Karpas-422 (cell line): ENCODE results near the gene SLC11A1. TPM values are rescaled to one million over a fixed set of nuclear protein-coding genes. Genes with fewer than 3 reads are reported as not detected.
A peak's percentile ranks its signal among the peaks of the same experiment; 100 is the strongest.

Experiments used
- DNase-seq: peaks from one replicate; pipeline ENCODE4 v3.0.0-alpha.2; 2015
- H2AFZ ChIP-seq: fragments of 200-600 bp; sonication (generic); 2 replicates; pipeline ENCODE4 v1.6.1; 2014; ENCODE audit warnings: antibody characterized with exemption, low read length, mixed read lengths
- H3K27ac ChIP-seq: fragments of 200-600 bp; sonication (generic); 2 replicates; pipeline ENCODE4 v1.5.1; 2014; ENCODE audit warnings: mild to moderate bottlenecking, low read length, moderate library complexity
- H3K27me3 ChIP-seq: fragments of 200-600 bp; sonication (generic); 2 replicates; pipeline ENCODE4 v1.6.1; 2014; ENCODE audit warnings: low read length, mixed read lengths
- H3K36me3 ChIP-seq: fragments of 200-600 bp; sonication (generic); 2 replicates; pipeline ENCODE4 v1.6.1; 2014; ENCODE audit warnings: low read length, mixed read lengths; ENCODE audit not compliant: insufficient read depth
- H3K4me1 ChIP-seq: fragments of 200-600 bp; sonication (generic); 2 replicates; pipeline ENCODE4 v1.6.1; 2014; ENCODE audit warnings: mild to moderate bottlenecking, low read length, mixed read lengths
- H3K4me2 ChIP-seq: fragments of 200-600 bp; sonication (generic); 2 replicates; pipeline ENCODE4 v1.6.1; 2014; ENCODE audit warnings: low read length, low read depth, mild to moderate bottlenecking; ENCODE audit not compliant: poor library complexity, severe bottlenecking
- H3K4me3 ChIP-seq: fragments of 200-600 bp; sonication (generic); 2 replicates; pipeline ENCODE4 v1.5.1; 2014; ENCODE audit warnings: mild to moderate bottlenecking, antibody characterized with exemption, low read length, mixed read lengths
- H3K79me2 ChIP-seq: fragments of 200-600 bp; sonication (generic); 2 replicates; pipeline ENCODE4 v1.6.1; 2014; ENCODE audit warnings: mild to moderate bottlenecking, low read length, mixed read lengths
- H3K9ac ChIP-seq: fragments of 200-600 bp; sonication (generic); 2 replicates; pipeline ENCODE4 v1.6.0; 2014; ENCODE audit warnings: low read length
- H3K9me2 ChIP-seq: fragments of 200-600 bp; sonication (generic), shearing (Covaris generic); replicated peaks from 2 replicates; pipeline ENCODE4 v1.6.0; 2014; ENCODE audit warnings: mild to moderate bottlenecking, low read length, moderate library complexity; ENCODE audit not compliant: insufficient read depth
- H3K9me3 ChIP-seq: fragments of 300-700, 200-600 bp; sonication (generic); 2 replicates; pipeline ENCODE4 v1.6.1; 2014; ENCODE audit warnings: low read length, mixed read lengths
- H4K20me1 ChIP-seq: fragments of 200-600 bp; sonication (generic); 2 replicates; pipeline ENCODE4 v1.6.1; 2014; ENCODE audit warnings: mild to moderate bottlenecking, antibody characterized with exemption, low read length, low read depth; ENCODE audit not compliant: insufficient read depth
- total RNA-seq: library from RNA; depleted of rRNA; stranded (reverse); fragments of >200 nt; shearing (Covaris generic); gene quantifications from 2 replicates; pipeline ENCODE4 v1.2.3, GENCODE V29; 2014; ENCODE audit warnings: low replicate concordance

Gene SLC11A1
- total RNA-seq, 1 experiment from 2014 or later, result not detected

DNA sequence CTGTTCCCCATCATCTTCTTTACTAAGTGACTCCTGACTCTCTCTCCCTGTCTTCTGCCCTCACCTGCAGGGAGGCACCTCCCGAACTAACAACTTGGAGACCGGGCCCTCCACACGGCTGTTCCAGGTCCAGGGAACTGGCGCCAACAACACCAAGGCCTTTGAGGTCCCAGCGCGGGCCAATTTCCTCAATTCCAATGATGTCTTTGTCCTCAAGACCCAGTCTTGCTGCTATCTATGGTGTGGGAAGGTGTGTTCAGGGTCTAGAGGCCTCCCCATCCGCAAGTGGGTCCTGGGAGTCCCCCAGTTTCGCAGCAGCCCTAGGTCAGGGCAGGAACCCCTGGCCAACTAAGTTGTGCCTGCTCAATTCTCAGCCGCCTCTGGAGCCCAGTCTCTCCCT, 52.4 kb downstream of the SLC11A1 start:
- Histone ChIP-seq H4K20me1 (no peaks in the 10 kb centered on the region), H3K27me3 (no peaks in the 10 kb centered on the region), H3K79me2 (no peaks in the 10 kb centered on the region), H3K36me3 (no peaks in the 10 kb centered on the region), H3K4me2 (no peak overlapping the region), H3K4me3 (no peak overlapping the region), H3K27ac (no peak overlapping the region), H3K9me3 (no peaks in the 10 kb centered on the region), H2AFZ (no peak overlapping the region), H3K4me1 (peaks cover 10% of the 10 kb centered on the region), H3K9me2 (no peaks in the 10 kb centered on the region), H3K9ac (no peak overlapping the region)
- DNase-seq, result peak; percentile 31

DNA sequence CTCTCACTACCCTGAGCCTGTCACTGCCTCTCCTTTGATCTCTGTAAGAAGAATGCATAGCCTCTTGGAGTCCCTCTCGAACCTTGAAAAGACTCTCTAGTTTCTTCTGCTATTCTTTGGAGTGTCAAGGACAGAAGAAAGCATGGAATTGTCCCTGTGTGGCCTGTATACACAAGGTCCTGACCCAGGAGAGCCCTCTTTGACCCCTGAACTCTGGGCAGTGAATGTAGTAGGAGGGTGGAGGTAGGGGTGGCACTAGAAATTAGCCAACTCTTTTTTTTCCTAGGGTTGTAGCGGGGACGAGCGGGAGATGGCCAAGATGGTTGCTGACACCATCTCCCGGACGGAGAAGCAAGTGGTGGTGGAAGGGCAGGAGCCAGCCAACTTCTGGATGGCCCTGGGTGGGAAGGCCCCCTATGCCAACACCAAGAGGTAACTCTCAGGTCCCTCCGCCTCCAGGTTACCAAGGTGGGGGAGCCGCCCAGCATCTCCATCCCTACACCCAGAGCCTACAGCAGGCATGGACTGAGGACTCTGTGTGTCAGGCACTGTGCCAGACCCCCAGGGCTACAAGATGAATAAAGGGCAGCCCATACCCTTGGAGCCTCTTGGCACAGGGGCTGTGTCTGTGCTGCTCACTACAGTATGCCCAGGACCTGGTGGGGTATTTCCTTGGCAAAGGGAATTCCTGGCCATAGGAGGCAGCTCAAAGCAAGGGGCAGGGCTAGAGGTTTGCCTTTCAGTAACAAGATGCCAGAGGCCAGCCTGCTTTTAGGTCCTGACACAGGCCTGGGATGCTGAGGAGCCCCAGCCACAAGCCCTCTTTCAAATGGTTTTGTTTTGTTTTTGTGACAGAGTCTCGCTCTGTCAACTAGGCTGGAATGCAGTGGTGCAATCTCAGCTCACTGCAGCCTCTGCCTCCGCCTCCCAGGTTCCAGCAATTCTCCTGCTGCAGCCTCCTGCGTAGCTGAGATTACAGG, 53.2 kb downstream of the SLC11A1 start:
- Histone ChIP-seq H3K36me3 (no peaks in the 10 kb centered on the region), H3K27me3 (no peaks in the 10 kb centered on the region), H3K4me3 (no peak overlapping the region), H3K9me2 (no peaks in the 10 kb centered on the region), H3K4me1 (peaks cover 10% of the 10 kb centered on the region), H3K4me2 (no peak overlapping the region), H4K20me1 (no peaks in the 10 kb centered on the region), H3K9me3 (no peaks in the 10 kb centered on the region), H3K9ac (no peak overlapping the region), H3K79me2 (no peaks in the 10 kb centered on the region), H3K27ac (no peak overlapping the region), H2AFZ (no peak overlapping the region)
- DNase-seq, result peak; percentile 36

DNA sequence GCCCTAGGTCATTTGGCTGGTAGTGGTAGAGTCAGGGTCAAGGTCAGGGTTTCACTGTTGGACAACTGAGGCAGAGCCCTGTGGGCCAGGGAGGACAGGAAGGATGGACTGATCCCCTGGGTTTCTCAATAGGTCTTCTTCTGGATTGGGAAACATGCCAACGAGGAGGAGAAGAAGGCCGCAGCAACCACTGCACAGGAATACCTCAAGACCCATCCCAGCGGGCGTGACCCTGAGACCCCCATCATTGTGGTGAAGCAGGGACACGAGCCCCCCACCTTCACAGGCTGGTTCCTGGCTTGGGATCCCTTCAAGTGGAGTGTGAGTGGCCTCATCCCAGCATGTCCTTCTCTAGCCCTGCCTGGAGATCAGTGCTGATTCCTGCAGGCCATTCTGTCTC, 54.9 kb downstream of the SLC11A1 start:
- H3K9me2 ChIP-seq, result no peaks in the 10 kb centered on the region

DNA sequence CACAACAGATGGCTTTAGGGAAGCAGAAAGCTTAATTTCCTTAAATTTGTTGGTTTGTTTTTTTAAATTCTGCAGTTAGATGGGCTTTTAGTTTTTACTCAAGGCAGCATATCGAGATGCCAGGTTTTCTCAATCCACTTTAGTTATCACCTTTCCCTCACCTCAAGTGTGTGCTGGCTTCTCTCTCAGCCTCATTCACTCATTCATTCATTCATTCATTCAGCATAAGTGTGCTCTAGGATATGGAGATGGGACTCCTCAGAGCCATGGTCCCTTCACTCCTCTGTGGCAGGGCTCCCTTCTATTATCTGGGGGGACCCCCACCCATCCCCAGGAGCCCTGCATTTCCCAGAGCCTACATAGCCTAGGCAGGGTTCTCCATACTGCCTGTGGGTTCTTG, 55.9 kb downstream of the SLC11A1 start:
- peaks cover 10% of the 10 kb centered on the region for H3K4me1 ChIP-seq
- H3K27ac ChIP-seq, result no peak overlapping the region
- no peaks in the 10 kb centered on the region for H3K36me3 ChIP-seq
- no peak overlapping the region for H3K9ac ChIP-seq
- no peak overlapping the region for H3K4me2 ChIP-seq
- H3K79me2 ChIP-seq, result no peaks in the 10 kb centered on the region
- no peak overlapping the region for H2AFZ ChIP-seq
- DNase-seq, result peak; percentile 16
- no peaks in the 10 kb centered on the region for H3K9me3 ChIP-seq
- H3K4me3 ChIP-seq, result no peak overlapping the region
- H3K9me2 ChIP-seq, result no peaks in the 10 kb centered on the region
- no peaks in the 10 kb centered on the region for H4K20me1 ChIP-seq
- no peaks in the 10 kb centered on the region for H3K27me3 ChIP-seq

More for the DNA sequence above, 54.9 kb downstream of the SLC11A1 start:
- no peaks in the 10 kb centered on the region for H4K20me1 ChIP-seq
- H3K27me3 ChIP-seq, result no peaks in the 10 kb centered on the region
- no peak overlapping the region for H2AFZ ChIP-seq
- H3K4me1 ChIP-seq, result peaks cover 10% of the 10 kb centered on the region
- no peak overlapping the region for H3K27ac ChIP-seq
- no peaks in the 10 kb centered on the region for H3K79me2 ChIP-seq
- no peak overlapping the region for H3K9ac ChIP-seq
- peak; percentile 29 for DNase-seq
- H3K36me3 ChIP-seq, result no peaks in the 10 kb centered on the region
- H3K4me3 ChIP-seq, result no peak overlapping the region
- no peak overlapping the region for H3K4me2 ChIP-seq
- H3K9me3 ChIP-seq, result no peaks in the 10 kb centered on the region

DNA sequence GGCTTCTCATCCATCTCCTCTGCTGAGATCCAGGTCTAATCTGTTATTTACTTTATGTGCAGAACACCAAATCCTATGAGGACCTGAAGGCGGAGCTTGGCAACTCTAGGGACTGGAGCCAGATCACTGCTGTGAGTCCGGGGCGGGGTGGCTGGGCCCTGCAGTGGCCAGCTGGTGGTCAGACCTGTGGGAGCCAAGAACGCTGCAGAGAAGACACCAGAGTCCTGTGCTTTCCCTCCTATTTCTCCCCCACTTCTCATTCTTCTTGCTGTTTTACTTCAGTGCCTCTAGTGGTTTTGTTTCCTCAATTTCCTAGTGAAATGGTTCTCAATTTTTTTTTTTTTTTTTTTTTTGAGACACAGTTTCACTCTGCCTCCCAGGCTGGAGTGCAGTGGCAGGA, 56.5 kb downstream of the SLC11A1 start:
- no peaks in the 10 kb centered on the region for H3K9me2 ChIP-seq
- no peak overlapping the region for H3K4me2 ChIP-seq
- H3K4me3 ChIP-seq, result no peak overlapping the region
- no peaks in the 10 kb centered on the region for H3K79me2 ChIP-seq
- no peaks in the 10 kb centered on the region for H3K9me3 ChIP-seq
- H2AFZ ChIP-seq, result no peak overlapping the region
- no peaks in the 10 kb centered on the region for H3K36me3 ChIP-seq
- H3K4me1 ChIP-seq, result peaks cover 10% of the 10 kb centered on the region
- no peaks in the 10 kb centered on the region for H3K27me3 ChIP-seq
- peak; percentile 58 for DNase-seq
- H3K9ac ChIP-seq, result no peak overlapping the region
- no peaks in the 10 kb centered on the region for H4K20me1 ChIP-seq
- H3K27ac ChIP-seq, result no peak overlapping the region

DNA sequence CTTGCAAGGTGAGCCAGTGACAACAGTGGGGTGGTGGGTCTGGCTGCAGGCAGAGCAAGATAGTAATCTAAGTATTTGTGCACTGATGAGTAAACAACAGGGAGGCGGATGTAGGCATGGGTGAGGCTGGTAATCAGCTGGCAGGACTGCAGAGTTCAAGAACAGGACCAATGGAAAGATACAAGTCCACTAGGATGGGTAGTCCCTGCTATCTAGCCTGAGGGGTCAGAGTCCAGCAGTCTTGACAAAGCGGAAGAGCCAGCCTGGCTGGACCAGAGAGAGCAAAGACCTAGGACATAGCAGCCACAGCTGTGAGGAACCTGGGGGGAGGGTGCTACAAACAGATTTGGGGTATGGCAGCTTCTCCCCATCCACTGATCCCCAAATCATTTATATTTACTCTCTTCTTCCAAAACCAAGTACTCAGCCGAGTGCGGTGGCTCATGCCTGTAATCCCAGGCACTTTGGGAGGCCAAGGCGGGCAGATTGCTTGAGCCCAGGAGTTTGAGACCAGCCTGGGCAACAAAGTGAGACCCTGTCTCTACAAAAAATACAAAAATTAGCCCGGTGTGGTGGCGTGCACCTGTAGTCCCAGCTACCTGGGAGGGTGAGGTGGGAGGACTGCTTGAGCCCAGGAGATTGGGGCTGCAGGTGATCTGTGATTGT, 62.8 kb downstream of the SLC11A1 start:
- no peaks in the 10 kb centered on the region for H3K9me3 ChIP-seq

DNA sequence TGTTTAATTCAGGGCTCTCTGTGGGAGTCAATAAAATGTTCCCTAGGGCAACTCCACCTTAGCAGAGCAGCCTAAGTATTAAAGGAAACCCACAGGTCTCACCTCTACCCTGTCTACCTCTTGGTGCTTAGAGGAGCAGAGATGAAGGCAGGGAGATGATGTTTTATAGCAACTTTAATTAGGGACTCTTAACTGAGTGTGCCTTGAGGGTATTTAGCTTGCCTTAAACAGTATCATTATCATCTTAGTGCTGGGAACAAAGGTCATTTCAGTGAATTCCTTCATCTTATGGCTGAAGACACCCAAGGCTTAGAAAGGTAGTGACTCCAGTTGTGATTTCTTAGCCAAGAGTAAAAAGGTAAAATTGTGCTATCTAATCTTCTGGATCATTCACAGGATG, 63.5 kb downstream of the SLC11A1 start:
- DNase-seq, result no peak
- no peaks in the 10 kb centered on the region for H3K79me2 ChIP-seq
- no peaks in the 10 kb centered on the region for H3K9me3 ChIP-seq
- H3K4me3 ChIP-seq, result no peak overlapping the region
- no peak overlapping the region for H3K9ac ChIP-seq
- no peak overlapping the region for H2AFZ ChIP-seq
- H3K36me3 ChIP-seq, result 0 out of 2 replicates have a peak, but pooled peaks cover 3% of the 10 kb centered on the region
- no peaks in the 10 kb centered on the region for H3K9me2 ChIP-seq
- no peaks in the 10 kb centered on the region for H4K20me1 ChIP-seq
- no peak overlapping the region for H3K27ac ChIP-seq
- H3K4me2 ChIP-seq, result no peak overlapping the region
- no peaks in the 10 kb centered on the region for H3K27me3 ChIP-seq
- no peaks in the 10 kb centered on the region for H3K4me1 ChIP-seq

More for the DNA sequence above, 62.8 kb downstream of the SLC11A1 start:
- Histone ChIP-seq H2AFZ (no peak overlapping the region), H3K4me1 (no peaks in the 10 kb centered on the region), H3K9me2 (no peaks in the 10 kb centered on the region), H3K4me2 (no peak overlapping the region), H3K27me3 (no peaks in the 10 kb centered on the region), H4K20me1 (no peaks in the 10 kb centered on the region), H3K27ac (no peak overlapping the region), H3K4me3 (no peak overlapping the region), H3K9ac (no peak overlapping the region), H3K36me3 (0 out of 2 replicates have a peak, but pooled peaks cover 3% of the 10 kb centered on the region), H3K79me2 (no peaks in the 10 kb centered on the region)
- no peak for DNase-seq
